Raji (cell line): ENCODE data around the gene OR2T35.

Source experiments
- POLR2A ChIP-seq: IDR thresholded peaks from 2 replicates; pipeline ENCODE4 v1.6.1; 2011; ENCODE audit warnings: low read depth, low read length, control low read depth; ENCODE audit not compliant: insufficient read depth

Gene OR2T35

DNA sequence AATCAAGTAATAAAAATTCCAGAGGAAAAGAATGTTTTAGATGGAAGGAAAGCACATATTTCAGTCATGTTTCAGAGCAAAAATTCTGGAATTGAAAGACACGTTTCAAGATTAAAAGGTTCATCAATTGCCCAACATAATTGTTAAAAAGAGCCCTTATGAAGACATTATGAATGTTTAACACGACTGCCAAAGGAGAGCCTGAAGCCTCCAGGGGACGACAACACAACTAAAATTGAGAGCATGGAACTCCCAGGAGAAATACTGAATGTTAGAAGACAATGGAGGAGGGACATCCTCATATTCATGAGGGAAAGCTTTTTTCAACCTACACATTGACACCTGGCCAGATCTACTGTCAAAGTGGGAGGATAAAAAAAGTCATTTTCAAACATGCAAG, 26.2 kb downstream of the OR2T35 start:
- TF ChIP-seq POLR2A: no peak

DNA sequence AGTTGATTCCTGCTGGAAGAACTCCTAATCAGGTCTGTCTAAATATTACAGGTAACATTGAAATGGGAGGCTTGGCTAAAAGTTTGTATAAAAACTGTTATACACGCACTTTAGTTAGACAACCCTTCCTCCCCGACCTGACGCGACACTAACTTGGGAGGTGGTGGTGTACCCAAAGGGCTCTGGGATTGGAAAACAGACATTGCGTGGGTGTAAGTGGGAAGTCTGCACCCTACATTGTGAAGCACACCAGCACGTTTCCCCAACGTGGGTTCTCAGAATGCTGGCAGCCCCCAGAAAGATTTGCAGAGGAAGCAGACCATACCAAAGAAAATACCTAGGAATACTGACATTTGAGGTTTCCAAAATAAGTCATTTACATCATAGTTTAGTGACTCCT, 27.0 kb downstream of the OR2T35 start:
- TF ChIP-seq POLR2A: no peak

DNA sequence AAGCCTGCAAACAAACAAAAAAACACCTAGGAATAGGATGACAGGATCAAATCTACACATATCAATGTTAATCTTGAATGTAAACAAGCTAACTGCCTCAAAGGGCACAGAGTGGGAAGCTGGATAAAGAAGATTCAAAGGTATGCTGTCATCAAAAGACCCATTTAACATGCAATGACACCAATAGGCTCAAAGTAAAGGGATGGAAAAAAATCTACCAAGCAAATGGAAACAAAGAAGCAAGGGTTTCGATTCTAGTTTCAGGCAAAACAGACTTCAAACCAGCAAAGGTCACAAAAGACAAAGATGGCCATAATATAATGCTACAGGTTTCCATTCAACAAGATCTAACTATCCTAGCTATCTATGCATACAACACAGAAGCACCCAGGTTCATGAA, 31.3 kb downstream of the OR2T35 start:
- no peak for TF ChIP-seq POLR2A

DNA sequence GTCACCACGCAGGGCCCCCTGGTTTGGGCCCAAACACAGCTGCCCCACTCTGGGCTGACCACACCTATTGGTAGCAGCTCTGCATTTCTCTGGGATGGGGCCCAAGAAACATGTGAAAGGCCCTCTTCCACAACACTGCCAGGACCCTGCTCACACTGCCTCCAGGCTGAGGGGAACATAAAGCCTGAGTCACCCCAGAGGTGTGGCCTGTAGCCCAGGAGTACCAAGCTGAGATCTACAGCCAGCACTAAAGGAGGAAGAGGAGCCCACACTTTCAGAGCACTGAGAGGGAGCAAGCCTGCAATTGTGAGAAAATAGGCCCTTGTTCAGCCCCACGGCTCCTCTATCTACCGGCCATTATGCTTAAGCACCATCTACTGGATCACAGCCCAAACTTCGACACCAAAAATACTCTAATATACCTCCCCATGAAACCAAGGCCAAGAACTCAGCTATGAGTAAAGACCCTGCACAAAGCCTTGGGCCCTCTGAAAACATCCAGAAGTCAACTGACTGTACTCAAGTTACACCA, 33.1 kb downstream of the OR2T35 start:
- no peak for TF ChIP-seq POLR2A

DNA sequence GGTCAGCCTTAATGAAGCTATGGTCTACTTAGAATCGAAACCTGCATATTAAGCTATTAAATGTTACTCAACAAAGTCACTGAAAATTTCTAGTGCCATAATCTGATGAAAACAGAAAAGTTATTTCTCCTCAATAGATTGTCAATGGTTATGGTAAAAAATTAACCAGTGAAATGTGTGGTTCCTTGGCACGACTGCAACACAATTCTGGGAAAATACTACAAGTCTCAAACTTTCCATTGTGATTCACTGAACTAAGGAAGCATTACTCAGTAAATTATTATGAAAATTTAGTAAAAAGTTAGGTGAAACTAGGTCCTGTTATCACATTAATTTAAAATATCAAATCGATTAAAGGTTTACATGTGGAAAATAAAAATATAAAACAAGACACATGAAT, 34.8 kb downstream of the OR2T35 start:
- no peak for TF ChIP-seq POLR2A

DNA sequence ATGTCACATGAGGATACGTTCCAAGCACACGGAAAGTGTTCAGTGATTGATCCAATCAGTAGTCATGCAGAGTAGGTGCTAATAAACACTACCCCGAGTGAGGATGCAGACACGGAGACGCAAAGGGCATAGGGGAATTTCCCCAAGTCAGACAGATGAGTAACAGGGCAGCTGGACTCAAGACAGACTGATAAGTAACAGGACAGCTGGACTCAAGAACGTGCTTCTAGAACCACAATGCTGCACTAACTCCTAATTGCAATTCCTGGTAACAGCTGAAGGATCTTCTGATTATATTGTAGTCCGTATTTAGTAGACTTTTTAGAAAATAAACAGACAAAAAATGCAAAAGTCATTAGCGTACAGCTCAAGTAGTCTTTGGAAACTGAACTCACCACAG, 45.7 kb downstream of the OR2T35 start:
- TF ChIP-seq POLR2A: no peak

DNA sequence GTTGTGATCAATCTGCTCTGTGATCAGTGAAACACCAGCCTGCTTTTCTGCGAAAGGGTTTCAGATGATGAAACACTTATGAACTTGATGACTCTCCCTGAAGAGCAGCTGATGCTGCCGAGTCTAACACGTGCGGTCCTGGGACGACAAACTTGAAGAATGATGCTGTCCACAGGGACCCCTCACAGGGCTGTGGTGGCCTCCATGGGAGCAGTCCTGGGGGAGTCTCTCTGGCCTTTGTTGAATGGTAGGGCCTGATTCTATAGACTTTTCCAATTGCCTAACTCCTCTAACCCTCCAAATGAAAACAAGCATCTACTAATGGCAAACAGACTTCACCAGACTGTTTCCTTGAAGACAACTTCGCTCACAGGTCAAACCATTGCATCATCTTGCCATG, 47.5 kb downstream of the OR2T35 start, which contains the start of gene OR2T10:
Gene OR2T10 (minus strand): TSS at position 112 of the 400 bp plus-strand sequence. CDS start 3,932 bp downstream, outside the sequence.
- TF ChIP-seq POLR2A: no peak

DNA sequence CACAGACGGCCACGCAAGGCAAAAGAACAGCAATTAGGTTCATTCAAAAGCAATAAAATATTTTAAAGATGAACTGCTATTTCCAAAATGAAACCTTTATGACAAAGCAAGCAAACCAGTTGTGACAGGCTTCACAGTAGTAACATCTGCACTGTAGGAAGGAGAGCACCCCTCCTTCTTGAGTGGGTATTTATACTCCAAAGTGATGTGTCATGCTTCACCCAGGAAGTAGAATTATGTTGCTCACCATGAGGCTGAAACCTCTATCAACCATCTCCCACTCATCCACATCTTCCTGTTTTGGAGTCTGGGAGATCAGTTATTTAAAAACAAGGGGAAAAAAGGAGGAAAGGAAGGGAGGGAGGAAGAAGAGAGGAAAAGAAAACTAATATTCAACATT, 48.5 kb downstream of the OR2T35 start:
- TF ChIP-seq POLR2A: no peak

DNA sequence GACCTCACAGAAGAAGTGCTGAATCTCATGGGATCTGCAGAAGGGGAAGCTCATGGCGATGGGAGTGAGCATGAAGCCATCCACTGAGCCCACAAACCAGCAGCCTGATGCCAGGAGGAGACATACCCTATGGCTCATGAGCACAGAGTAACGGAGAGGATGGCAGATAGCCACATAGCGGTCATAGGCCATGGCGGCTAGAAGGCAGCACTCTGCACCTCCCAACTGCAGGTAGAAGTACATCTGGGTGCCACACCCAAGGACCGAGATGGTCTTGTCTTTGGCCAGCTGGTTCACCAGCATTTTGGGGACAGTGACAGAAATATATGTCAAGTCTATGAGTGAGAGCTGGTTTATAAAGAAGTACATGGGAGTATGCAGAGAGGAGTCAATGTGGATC, 51.9 kb downstream of the OR2T35 start:
- no peak for TF ChIP-seq POLR2A

DNA sequence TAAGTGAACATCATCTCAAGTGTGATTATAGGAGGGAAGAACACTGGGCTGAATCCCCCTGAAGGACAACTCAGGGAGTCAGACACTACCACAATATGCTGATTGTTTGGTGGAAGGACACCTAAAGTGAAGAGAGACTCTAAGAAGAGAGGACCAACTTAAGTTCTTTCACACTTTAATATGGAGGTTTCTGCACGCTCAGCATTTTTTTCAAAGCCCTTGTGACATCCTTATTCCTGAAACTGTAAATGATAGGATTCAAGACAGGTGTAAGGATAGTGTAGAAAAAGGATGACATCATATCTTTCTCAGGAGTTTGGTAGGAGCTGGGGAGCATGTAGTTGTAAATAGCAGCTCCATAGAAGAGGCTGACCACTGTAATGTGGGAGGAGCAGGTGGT, 52.4 kb downstream of the OR2T35 start:
- TF ChIP-seq POLR2A: no peak

DNA sequence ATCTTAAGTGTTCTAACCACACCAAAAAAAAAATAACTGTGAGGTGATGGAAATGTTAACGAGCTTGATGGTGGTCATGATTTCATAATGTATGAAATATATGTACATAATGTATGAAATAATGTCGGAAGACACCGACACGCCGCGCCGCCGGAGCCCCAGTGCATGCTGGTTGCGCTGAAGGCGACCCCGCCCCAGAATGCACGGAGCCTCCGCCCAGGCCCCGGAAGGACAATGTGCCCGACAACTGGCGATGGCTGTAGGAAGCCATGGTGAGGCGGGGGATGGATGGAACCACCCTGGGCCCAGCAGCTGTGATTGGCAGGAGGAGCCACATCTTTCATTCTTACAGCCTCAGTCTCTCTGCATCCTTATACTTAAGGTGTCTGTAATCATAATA, 55.0 kb downstream of the OR2T35 start:
- no peak for TF ChIP-seq POLR2A

DNA sequence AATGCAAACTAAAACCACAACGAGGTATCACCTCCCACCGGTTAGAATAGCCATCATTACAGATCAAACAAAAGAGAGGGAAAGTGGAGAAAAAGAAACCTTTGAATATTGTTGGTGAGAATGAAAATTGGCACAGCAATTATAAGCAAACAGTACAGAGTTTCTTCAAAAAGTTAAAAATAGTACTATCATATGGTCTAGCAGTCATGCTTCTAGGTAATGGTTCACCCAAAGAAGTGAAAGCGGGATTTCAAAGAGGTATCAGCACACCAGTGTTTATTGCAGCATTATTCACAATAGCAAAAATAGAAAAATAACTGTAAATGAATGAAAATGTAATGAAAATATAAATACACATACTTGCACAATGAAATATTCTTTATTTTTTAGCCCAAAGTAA, 55.7 kb downstream of the OR2T35 start:
- TF ChIP-seq POLR2A: no peak
